GM10847 (cell line): ENCODE measurements around the gene BID.

Experiments used
- POLR2A ChIP-seq: IDR thresholded peaks from 2 replicates; pipeline ENCODE4 v1.6.1; 2011; ENCODE audit not compliant: insufficient read length; ENCODE audit errors: extremely low read depth

BID gene

DNA sequence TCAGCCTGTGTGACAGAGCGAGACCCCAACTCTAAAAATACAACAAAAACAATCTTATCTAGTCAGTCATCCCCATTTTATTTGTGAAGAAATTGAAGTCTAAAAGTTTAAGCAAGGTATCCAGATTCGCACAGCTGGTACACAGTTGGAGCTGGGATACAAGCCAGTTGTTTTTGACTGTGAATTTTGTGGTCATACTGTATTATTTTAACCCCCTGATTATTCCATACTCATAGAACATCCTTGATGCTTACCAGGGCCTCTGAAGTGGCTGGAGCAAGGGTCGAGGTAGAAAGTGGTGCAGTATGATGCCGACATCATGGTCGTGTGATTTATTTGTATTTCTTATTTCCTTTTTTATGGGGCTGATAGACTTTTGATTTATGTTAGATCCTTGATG is 50.0 kb downstream of the BID start:
- TF ChIP-seq POLR2A: no peak

DNA sequence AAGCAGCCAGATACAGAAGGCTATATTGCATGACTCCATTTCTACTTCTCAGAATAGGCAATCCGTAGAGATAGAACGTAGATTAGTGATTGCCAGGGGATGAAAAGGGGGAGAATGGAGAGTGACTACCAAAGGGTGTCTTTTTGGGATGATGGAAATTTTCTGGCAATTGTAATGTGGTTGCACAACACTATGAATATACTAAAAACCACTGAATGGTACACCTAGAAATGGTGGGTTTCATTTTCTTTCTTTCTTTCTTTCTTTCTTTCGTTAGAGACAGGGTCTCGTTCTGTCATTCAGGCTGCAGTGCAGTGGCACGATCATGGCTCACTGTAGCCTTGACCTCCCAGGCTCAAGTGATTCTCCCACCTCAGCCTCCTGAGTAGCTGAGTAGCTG is 54.4 kb downstream of the BID start:
- TF ChIP-seq POLR2A: no peak

DNA sequence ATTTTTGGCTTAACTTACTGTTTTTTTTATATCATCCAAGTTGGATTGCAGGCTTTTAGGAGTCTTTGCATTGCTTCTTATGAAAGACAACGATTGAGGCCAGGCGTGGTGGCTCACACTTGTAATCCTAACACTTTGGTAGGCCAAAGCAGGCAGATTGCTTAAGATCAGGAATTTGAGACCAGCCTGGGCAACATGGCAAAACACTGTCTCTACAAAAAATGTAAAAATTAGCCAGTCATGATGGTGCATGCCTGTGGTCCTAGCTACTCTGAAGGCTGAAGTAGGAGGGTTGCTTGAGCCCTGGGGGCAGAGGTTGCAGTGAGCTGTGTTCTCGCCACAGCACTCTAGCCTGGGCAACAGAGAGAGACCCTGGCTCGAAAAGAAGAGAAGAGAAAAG is 56.6 kb downstream of the BID start:
- TF ChIP-seq POLR2A: no peak

DNA sequence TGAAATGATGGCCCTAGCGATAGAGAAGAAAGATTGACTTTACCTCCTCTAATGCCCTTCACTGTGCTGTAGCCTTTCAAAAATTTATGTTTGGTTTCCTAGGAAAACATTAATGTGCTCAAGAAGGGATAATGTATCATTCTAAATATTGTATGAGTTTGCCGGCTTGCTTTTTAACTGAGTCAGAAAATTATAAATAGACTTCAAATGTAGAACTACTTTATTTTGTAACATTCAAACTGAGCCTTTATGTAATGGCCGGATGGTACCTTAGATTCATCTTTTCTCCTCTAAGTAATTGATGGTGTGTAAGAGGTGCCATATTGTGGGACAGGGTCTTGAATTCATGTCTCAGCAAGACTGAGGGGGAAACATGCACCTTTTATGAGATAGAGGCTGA is 57.7 kb downstream of the BID start:
- no peak for TF ChIP-seq POLR2A

DNA sequence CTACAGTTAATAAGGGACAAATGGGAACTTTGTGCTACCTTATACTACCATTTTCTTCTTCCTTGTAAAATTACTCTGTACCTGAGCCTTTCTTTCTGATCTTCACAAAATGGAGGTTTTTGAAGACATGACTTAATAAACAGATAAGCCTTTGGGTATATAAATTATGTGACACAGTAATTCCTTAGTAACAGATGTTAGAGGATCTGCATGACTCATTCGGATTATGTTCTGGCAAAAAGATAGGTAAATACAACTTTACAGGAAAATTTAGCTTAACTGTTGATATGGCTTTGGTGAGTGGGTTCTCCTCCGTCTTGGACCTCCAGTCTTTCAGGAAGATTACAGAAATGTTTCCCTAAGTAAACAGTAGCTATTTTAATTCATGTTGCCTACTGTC is 61.8 kb downstream of the BID start:
- TF ChIP-seq POLR2A: no peak

DNA sequence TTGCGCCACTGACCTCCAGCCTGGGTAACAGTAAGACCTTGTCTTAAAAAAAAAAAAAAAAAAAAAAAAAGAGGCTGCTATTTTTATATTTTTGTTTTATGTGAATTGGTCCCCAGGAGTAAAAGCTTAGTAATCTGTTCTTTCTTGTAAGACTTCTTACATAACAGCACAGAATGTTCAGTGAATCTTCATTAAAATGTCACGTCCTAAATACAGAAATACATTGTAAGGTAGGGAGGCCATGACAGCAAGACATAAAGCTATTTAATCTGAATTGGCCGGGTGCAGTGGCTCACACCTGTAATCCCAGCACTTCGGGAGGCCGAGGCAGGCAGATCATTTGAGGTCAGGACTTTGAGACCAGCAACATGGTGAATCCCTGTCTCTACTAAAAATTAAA is 64.2 kb downstream of the BID start:
- no peak for TF ChIP-seq POLR2A

DNA sequence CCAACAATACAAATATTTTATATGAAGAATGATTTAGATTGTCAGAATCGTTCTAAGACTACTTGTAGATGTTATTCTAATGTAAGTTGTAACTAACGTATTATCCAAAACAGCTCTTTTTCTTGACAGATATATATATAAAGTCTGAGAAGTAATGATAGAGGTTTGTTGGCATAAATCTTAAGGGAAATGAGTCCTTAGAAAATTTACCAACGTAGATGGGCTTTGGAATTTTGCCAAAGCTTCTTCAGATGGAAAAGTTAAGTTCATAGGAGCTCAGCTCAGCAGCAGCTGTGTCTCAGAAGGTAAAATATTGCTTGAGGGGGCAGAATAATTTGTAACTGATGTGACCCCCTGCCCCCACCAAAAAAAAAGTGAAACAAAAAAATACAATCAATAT is 66.7 kb downstream of the BID start:
- TF ChIP-seq POLR2A: no peak

GRCh38 chr22:17706947-17707346 is 67.3 kb downstream of the BID start:
- TF ChIP-seq POLR2A: no peak

GRCh38 chr22:17705951-17706900 is 68.0 kb downstream of the BID start:
- TF ChIP-seq POLR2A: no peak

- TF ChIP-seq POLR2A: no peak
These were observed 68.7 kb downstream of the BID start for GRCh38 chr22:17705546-17705945.

DNA sequence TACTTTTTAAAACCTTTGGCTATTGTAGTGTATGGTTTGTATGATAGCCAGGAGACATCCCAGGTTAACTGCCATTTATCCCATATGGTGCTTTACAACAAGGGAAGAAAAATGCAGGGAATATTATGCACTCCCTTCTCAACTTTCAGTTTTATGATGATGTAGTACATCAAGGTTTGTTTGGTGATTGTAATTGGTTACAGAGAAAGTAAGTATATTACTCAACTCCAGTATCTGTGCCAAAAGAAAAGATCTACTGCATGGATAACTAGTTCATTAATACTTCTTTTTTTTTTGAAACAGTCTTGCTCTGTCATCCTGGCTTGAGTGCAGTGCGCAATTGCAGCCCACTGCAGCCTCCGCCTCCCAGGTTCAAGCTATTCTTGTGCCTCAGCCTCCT is 70.5 kb downstream of the BID start:
- no peak for TF ChIP-seq POLR2A

DNA sequence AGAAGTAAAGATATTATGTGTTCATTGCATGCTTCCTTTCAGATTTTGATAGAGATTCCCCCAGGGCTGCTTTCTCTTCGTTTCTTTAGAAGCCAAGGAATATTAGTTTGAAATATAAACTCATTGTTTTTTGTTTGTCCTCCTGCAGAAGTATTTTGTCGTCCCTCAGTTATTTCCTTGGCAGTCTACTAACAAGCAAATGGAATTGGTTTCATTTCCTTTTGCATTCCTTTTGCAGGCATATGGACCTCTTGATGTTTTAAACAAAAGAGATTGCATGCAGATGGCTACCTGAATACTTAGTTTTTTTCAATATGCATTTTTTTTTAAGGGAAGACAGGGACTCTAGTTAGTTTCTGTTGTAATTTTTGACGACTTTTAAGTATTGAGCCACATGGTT is 73.5 kb downstream of the BID start:
- no peak for TF ChIP-seq POLR2A

- no peak for TF ChIP-seq POLR2A
These were observed 74.5 kb downstream of the BID start for GRCh38 chr22:17699696-17700340.

DNA sequence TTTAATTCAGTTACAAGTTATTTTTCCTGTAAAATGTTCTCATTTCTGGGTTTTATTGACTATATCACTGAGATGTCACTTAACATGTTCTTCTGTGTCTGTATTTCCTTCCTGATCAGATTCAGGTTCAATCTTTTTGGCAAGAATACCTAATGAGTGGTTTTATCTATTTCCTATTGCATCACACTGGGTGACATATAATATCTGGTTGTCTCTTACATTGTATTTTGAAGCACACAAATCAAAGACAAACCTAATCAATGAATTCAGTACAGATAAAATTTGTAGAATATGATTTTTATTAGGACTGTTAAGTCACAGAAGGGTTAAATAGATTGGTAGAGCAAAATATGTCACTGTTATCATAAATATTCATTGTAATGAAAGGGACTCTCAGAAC is 75.3 kb downstream of the BID start:
- no peak for TF ChIP-seq POLR2A

- no peak for TF ChIP-seq POLR2A
These were observed 78.3 kb downstream of the BID start for GRCh38 chr22:17695986-17696385.

DNA sequence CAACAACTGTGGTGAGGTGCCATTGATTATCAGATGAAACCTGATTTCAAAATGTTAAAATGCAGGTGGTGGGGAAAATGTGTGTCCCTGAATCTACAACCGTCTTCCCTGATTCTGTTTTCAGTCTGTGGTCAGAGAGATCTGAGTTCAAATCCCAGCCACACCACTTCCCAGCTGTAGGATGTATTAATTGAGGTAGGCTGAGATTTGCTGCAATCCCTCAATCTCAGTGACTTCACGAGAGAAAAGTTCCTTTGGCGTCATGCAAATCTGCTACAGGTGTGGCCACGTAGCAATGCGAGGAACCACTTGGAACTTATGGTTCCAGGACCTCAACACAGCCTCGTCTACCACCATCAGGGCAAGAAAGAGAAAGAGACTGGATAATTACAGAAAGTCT is 79.5 kb downstream of the BID start:
- no peak for TF ChIP-seq POLR2A
